NOMO-1 treated with DMSO at 0.1 percent for 48 hours (cell line): Measurements from ENCODE around the gene PRKN.

ENCODE experiments used
- DNase-seq: peaks from one replicate; lab custom pipeline; 2025; ENCODE audit not compliant: unreplicated experiment; lab: John Stamatoyannopoulos, UW

The PRKN gene

DNA sequence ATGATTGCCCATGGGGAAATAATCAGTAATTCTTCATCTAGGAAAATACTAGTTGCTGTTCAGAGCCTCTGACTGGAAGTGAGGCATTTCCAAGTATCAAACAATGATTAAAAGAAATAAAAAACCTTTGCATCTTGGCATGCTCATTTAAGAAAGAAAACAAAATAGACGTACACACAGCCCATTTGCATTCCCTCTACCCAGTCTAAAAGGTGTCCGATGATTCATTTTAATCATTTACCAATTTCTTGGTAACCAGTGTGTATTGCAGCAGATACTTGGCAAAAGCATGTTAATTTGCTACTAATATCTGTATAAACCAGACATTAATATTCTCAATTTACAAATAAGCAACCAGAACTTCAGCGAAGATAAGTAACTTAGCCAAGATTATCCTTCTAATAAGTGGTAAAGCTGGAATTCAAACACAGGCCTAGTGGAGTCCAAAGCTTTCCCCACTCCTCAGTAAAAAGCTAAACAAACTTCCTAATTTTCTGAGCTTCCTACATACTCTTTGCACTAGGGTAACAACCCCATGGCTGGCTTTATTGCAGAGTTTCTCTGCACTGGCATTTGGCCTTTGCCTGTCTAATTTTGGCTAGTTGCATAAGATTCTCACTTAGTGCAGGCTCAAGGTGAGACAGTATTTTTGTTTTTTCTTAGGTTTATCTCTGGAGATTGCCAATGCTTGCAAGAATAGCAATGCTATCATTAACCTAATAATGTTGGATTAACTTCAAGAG is 338.1 kb downstream of the PRKN start:
- no peak for DNase-seq

DNA sequence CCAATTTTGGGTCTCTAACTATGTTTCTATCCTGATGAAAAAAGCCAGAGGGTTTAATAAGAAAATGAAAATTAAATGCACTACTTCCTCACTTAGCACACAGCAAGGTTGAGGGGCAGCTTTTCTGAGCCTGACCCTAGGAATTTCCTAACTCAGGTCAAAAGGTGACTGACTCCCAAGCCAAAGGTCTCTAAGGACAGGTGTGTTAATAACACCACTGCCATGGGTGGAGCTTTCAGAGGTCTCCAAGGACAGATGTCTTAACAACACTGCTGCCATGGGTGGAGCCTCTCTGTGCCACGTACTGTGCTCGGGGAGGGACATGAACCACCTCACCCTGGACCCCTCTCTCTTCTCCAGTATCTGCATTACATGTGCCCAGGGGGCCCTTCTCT is 339.2 kb downstream of the PRKN start:
- DNase-seq = no peak

DNA sequence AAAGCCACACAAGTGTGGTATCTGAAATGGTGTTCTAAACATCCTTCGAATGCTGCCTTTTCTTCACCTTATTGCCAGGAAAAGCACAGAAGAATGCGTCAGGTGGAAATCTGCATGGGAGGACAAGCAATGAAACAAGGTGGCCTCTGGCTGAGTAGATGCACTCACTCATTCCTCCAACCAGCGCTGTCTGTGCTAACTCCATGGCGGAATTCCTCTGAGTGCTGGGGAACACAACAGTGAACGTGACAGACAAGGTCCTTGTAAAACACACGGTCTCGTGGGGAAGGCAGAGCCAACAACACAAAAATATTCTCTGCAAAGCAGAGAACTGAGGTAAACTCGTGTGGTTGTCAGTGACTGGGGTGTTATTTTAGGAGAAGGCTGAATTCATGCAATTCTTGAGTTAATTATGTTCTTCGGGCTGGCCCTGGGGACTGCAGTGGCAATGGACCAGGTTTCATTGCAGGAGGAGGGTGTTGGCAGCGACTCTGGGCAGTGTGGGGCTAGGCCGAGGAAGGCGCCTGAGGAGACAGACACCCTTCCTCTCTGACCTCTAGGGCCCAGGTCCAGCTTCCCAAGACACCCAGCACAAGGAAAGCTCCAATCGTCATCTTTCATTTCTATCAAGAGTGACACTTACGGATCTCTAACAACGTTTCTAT is 339.7 kb downstream of the PRKN start:
- no peak for DNase-seq

DNA sequence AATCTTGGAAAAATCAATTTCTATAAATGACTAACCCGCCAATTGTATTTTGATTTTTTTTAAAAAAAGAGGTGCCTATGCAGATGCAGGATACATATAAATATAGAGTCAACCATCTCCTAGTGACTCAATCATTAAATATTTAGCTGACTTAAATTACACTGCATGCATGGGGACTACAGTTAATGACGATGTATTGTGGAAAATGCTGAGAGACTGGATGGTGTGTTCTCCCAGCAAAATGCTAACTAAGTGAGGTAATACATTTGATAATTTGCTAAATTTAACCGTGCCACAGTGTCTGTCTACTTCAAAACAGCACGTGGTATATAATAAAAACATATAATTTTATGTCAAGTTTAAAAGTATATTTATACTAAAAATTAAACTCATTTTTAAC is 341.6 kb downstream of the PRKN start:
- DNase-seq = no peak

DNA sequence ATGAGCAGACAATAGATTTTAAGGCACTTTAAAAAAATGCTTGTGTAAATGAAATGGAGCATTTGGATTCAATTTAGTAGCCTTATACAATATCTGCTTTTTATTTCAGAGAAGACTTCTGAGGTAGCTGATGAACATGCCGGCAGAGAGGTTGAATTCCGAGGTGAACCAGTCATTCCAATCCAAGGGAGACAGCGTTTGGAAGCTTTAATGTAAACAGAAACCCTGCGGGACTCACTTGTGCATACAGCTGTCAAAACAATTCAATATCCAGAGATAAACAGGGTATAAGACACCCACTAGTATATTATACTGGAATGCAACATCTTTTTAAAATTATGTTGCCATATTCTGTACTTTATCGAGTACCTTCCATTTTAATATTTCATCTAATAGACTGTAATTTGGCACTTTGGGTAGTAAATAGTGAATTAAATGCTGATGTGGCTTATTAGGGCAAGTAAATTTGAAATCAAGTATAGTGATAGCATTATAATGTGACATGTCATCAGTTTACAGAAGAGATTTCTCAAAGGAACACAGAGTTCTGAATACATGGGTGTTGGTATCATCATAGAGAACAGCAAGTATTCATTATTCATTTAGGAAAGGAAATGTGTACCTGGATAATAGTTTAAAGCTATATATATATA is 347.7 kb downstream of the PRKN start:
- no peak for DNase-seq

DNA sequence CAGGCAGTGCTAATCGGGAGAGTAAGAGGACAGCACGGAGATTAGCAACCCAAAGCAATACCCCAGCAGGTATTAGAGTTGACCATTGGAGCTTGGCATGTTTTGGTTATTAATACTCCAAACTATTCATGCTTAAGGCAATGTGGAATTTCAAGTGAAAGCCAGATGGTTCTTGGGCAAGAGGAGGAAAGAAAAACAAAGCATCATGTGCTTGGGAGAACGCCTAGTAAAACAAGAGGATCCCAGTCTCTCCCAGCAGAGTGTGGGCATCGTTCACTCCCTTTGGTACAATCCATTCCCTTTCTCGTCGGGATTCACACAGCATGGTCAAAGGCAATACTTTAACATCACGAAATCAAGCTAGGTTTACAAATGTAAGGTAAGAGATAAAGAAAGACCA is 349.8 kb downstream of the PRKN start:
- DNase-seq = no peak

DNA sequence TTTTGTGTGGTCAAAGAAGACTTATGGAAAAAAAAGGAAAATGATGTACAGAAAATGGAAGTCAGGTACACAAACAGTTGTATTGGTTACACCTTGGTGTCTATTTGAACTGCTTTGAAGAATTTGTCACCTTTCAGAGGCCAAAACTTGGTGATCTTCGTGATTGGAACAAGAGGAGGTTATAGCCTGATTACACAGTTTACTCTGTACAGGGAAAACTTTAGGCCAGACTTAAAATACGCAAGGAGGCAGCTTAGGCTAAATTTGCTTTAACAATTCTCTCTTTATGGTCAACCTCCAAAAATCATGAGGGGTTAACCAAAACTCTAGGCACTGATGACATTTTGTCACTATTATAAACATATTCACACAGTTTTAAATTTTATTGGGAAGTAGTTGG is 353.7 kb downstream of the PRKN start:
- DNase-seq = no peak

DNA sequence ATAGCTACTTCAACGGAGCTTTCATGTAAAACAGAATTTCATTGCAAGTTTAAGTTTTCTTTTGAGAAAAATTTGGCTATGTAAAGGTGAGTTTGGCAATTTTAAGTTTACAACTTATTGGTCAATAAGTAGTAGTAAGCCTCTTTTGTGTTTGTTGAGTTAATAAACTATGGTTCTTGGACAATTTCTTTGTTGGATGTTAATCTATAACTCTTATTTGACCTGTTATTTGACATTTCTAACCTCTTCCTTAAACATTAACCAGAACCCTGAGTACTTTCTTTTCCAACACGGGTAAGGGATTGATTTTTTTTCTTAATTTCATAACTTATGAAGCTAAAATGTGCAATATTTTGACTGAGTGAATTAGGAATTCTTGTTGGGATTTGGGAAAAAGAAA is 354.4 kb downstream of the PRKN start:
- DNase-seq = no peak

DNA sequence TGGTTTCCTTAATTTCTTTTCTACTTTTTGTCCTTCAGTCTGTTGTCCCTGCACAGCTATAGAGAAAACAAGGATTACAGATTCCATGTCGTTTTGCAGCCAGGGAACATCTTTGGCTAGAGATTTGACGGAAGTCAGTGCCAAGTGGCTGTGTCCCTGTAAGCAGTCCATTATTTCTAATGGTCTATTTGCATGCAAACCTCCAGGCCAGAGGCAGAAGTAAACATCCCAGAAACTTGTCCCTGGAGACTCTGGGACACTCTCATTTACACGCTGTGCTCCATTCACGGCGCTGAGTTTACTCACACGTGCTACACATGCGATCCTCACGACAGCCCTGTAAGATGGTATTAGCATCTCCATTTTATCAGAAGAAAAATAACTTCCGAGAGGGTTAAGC is 355.5 kb downstream of the PRKN start:
- DNase-seq = no peak

DNA sequence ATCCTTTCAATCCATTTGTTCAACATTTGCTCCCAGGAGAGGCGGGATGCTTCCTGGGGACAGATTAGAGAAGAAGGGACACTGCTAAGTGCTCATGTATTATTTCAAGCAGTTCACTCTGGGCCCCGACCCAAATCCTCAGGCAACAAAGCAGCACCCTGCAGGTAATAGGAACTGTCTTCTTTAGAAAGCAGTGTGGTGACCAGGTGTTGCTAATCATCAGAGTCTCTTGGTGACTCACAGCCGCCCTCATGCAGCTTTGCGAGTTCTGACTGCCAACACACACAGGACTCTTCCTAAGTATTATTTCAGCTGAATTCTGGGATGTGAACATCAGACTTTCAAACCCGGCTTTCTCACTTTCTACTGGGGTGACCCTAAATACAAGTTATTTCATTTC is 356.4 kb downstream of the PRKN start:
- no peak for DNase-seq

DNA sequence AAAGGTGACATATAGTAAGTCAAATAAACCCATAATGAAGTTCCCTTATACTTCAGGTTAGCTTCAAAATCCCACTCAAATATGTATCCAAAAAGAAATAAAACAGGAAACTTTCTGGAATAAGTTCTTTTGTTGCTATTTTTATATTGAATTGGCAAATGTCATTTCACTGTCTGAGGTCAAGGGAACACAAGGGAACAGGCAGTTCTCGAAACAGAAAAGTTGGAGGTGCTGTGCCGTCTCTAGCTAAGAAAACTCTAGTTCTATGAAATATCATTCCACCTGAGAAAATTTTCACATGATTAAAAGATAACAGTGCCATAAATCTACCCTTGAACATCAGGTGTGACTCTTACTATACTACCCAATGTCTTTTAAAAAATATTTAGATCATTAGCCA is 358.5 kb downstream of the PRKN start:
- no peak for DNase-seq

DNA sequence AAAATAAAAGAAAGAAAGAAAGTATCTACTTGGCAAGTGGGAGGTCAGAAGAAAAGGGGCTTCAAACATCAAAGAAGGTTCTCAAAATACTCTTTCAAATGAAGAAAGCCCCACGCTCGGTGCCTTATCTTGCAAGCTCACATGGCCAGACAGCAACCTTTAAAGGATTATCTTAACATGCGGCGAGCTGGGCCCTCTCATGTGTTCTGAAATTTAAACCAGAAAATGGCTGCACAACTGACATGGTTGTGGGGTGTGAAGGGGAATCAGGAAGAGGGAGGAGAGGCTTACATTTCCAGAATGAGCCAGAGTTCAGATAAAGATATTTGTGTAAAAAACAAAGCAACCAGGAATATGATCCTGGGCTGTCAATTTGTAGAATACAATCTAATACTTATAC is 363.1 kb downstream of the PRKN start:
- DNase-seq = no peak

DNA sequence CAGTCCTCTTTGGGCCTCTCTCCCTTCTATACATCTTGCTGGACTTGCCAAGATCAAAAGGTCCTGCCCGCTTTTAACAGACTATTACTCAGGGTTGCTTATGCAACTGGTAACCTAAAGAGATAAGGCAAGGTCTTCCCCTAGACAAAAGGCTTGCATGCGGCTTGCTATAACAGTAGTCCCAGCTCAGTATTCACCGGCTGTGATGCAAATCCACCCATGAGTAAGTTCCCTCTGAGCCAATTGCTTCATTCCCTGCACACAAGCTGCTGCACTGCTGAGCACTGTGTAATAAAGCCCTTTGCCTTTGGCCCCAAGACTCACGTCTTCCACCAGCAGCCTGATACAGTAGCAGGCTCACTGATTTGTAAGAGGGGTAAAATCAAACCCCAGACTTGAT is 363.8 kb downstream of the PRKN start:
- DNase-seq = no peak

DNA sequence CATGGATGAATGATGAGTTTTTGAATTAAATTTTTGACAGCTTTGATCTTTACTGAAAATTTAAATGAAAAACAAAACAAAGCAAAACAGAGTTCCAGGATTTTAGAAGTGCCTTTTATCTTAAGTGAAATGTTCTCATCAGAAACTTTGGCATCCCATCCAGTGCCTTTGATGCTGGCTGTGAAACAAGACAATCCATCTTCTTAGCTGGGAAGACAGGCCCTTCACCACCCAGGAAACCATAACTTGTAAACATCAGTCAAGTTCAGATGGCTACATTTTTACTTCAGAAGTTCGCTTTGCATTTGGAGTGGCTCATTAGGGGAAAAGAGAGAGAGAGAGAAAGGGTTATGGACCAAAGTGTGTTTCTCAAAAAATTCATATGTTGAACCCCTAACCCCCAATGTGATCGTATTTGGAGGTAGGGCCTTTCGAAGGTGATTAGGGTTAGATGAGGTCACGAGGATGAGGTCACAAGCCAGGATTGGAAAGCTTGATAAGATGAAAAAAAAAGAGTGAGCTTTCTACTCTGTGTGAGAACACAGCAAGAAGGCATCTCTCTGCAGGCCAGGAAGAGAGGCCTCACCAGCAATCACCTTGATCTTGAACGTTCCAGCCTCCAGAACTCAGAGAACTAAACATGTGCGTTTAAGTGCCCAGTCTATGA is 366.5 kb downstream of the PRKN start:
- no peak for DNase-seq

DNA sequence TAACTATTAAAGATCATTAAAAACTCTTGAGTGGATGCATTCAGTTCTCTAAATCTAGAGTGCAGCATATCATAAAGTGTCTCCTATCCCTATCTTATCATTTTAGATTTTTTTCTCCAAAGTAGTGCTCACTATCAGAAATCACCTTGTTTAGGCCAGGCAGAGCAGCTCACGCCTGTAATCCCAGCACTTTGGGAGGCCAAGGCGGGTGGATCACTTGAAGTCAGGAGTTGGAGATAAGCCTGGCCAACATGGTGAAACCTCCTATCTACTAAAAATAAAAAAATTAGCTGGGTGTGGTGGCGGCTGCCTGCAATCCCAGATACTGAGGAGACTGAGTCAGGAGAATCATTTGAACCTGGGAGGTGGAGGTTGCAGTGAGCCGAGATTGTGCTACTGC is 368.9 kb downstream of the PRKN start:
- no peak for DNase-seq

DNA sequence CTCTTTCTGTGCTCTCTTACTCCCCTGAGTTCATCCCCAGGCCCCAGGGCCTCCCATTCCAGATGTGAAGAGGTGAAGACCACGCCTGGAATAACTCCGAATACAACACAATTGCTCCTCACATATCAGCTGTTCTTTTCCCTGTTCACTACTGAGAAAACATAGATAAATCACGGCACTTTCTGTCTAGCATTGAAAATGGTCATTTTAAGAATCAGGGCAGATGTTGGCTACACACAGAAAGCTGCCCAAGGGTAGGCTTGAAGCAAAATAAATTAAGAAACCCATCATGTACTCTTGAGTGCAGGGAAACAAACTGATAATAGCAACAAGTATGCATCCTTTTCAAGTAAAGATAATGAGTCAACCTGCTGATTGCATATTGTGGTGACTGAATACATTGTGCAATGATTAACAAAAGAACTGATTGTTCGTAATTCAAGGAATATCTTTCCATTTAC is 382.5 kb downstream of the PRKN start:
- no peak for DNase-seq

DNA sequence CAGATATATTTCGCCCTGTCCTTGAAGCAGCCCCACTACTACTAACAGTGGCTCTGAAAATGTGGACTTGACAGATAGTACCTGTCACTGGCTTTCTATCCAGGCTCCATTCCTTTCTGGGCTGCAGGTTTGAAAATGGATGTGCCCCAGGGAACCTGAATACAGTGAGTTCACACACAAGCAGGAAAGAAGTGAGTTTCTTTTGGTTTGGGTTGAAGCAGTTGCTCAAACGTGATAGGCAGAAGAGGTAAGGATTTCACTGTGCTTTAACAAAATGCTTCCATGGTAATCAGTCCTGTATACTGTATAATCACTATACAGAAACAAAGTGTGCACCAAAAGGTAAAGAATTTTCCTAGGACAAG is 382.9 kb downstream of the PRKN start:
- no peak for DNase-seq

DNA sequence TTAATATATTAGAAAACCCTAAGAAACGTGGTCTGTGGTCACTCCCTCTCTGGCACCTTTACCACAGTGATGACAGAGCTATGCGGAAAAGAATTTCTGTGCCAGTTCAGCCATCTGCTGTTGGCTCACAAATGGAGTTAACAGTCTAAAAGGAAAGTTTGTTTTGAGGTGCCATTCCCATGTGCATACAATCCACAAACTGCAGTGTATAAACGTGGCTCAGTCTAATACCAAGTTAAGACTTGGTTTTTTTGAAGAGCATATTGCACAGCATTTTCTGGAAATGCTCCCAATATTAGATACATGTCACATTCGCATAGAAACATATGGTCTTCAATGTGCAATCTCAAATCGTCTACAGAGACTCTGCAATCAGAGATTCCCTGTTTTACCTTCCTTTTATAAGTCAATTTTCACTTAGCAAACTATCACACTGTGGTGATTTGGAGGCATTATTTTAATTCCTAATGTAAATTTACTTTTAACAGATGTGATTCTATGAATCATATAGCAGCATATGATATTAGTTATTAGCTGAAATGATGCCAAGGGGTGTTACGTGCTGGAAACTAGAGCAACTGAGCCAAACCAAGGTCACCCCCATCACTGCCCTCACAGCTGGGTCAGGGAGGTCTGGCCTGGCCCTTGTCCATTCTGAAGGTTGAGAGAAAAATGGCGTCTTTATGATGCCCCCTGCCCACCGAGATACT is 383.5 kb downstream of the PRKN start:
- DNase-seq = no peak

DNA sequence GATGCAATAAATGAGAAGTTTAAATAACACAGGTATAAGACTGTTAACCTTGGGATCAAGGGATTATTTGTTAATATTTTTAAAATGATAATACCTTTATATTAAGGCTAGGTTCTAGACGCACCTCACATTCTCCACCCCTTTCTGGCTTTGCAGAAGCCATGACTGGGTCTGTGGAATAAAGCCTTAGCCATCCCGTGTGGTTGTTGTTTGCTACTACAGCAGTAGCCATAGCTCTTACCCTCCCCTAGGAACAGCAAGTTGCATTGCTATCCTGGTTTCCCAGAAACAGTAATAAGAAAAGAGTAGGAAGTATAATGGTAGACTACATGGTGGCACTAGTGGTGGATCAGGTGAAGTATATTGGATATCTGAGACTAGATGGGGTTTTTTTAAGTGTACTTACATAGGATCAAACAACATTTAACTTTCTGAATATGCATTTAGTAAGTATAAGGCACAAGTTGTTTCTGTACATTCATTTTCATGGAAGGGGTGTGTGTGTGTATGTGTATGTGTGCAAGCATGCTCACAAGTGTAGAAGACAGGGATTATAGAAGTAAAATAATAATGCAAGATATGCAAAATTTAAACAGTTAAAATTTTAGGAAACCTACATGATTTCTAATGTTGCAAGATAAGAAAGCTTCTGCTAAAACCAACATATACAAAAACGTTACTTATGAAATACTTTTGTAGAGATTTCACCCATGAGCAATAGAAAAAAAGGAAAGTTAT is 384.2 kb downstream of the PRKN start:
- no peak for DNase-seq

DNA sequence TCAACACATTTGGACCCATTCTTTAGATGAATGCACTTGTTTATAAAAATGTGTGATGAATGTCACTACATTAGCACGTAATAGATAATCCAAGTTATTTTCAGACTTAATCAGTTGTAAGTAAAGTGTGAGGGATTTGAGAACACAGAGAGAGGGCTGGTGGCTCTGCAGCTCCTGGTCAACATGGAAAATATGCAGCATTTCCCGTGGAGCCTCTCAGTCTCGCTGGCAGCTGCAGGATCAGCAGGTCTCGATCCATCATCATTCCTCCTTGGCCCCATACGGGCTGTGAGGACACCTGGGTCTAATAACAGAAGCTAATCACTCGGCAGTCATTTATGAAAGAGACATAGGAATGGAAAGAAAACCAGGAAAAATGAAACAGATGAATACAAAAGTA is 390.2 kb downstream of the PRKN start:
- DNase-seq = no peak

DNA sequence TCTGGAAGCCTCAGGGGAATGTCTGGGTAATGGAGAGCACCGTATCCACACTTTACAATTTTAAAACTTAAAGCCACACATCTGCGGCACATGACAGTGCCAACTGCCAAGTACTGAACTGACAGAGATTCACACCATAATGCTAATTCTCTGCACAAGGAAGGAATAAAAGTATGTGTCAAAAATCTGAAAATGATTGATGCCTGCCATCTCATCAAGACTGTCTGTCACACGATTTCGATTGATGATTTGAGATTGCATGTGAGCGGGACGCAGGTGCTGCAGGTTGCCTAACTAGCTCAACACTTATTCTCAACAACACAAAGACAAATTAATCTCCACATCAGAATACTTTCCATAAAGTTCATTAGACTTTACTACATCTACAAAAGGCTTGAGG is 391.2 kb downstream of the PRKN start:
- DNase-seq = no peak
